Vagina (tissue), 2 donors: ENCODE measurements around the gene ZNF135. TPM values are rescaled to one million over a fixed set of nuclear protein-coding genes. Genes with fewer than 3 reads are reported as not detected.

Source experiments
- DNase-seq, 2 donors: peaks; one replicate each; pipeline ENCODE4 v3.0.0-alpha.2; 2017; ENCODE audit errors: extremely low spot score in 2 of 2
- H3K27ac ChIP-seq: fragments of 200-600 bp; sonication (generic); one replicate; pipeline ENCODE4 v1.5.1; 2019
- H3K27me3 ChIP-seq: fragments of 200-600 bp; sonication (generic); one replicate; pipeline ENCODE4 v1.5.1; 2019
- H3K36me3 ChIP-seq, 2 donors: fragments of 200-600 bp; sonication (generic); one replicate each; pipeline ENCODE4 v1.5.1; 2017 to 2019
- H3K4me1 ChIP-seq: fragments of 200-600 bp; sonication (generic); one replicate; pipeline ENCODE4 v1.5.1; 2019
- H3K4me3 ChIP-seq, 2 donors: fragments of 200-600 bp; sonication (generic); 1 replicate in 1 of 2; 2 replicates in 1 of 2; pipeline ENCODE4 v1.5.1; 2016 to 2019
- H3K9me3 ChIP-seq: fragments of 200-600 bp; sonication (generic); one replicate; pipeline ENCODE4 v1.5.1; 2019
- POLR2A ChIP-seq, 2 donors: fragments of 450-650 bp; IDR thresholded peaks; one replicate each; pipeline ENCODE4 v1.6.1; 2017; ENCODE audit warnings: antibody characterized with exemption in 2 of 2, mild to moderate bottlenecking in 2 of 2, moderate library complexity in 2 of 2
- POLR2AphosphoS5 ChIP-seq, 2 donors: sonication (generic); formaldehyde crosslinking; IDR thresholded peaks; one replicate each; pipeline ENCODE4 v1.9.0; 2017; ENCODE audit warnings: antibody characterized with exemption in 2 of 2, mild to moderate bottlenecking in 2 of 2, low read depth in 1 of 2; ENCODE audit not compliant: insufficient read depth in 1 of 2
- intact Hi-C: fragments of 100-400 bp; cut with DNase I; formaldehyde crosslinking; loops from one replicate; pipeline ENCODE4 v1.15.1; 2023
- total RNA-seq: library from RNA; depleted of rRNA; stranded (reverse); fragments of >200 nt; gene quantifications from one replicate; pipeline ENCODE4 v1.2.3, GENCODE V29; 2016
- TF ChIP-seq, protein P1 (sequence below), 3 experiments: fragments of 450-650 bp in 2 of 3; fragments of 200-600 bp in 1 of 3; sonication (generic) in 1 of 3; IDR thresholded peaks; one replicate each; pipeline ENCODE4 v1.5.1; 2017 to 2019; ENCODE audit warnings: antibody characterized with exemption in 3 of 3, mild to moderate bottlenecking in 2 of 3, moderate library complexity in 2 of 3

Gene ZNF135
- total RNA-seq, 1 donor from 2014 or later, result 5.4 TPM

DNA sequence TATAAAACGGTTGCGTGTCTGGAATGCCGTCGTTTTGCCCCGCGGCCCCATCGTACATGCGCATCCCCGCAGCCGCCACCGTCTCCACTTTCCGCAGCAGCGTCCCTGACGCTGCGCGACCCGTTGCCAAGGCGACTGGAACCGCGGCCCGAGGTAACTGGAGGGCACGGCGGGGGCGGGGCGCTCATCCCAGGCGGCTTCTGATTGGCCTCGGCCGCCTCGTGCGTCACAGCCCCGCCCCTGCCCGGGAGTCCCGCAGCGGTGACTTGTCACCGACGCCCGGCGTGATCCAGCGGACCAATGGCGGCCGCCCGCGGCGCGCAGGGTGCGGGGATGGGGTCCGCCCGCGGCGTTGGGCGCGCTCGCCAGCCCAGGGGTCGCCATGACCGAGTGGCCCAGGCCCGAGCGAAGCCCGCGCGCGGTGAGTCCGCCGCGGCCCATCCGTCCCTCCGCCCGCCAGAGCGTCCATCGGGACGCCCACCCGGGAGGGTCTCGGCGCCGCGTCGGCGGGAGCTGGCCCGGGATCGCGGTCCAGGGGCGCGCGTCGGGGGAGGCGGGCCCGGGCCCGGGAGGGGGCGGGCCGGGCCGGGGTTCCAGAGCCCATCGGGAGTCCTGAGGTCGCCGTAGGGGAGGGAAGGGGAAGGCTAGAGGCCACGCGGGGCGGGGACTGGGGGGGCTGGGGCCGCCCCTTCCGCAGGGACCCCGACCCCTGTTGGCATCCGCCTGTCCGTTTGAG, 25.2 kb upstream of the ZNF135 start, which contains the start of gene ZSCAN1:
Gene ZSCAN1, plus strand, starts transcription at position 285 of the 736 bp plus-strand sequence. CDS start 3,812 bp downstream, outside the sequence.
- Histone ChIP-seq H3K9me3 (no peaks in the 10 kb centered on the region), H3K36me3 (no peaks in the 10 kb centered on the region), H3K27me3 (no peaks in the 10 kb centered on the region), H3K4me1 (no peaks in the 10 kb centered on the region), H3K27ac (no peak within 1 kb of the TSS), H3K4me3 (peak within 1 kb of the TSS; percentile 46 to 51)
- intact Hi-C loops, result no loop called here
- no peak for DNase-seq
- TF ChIP-seq, protein P1, sequence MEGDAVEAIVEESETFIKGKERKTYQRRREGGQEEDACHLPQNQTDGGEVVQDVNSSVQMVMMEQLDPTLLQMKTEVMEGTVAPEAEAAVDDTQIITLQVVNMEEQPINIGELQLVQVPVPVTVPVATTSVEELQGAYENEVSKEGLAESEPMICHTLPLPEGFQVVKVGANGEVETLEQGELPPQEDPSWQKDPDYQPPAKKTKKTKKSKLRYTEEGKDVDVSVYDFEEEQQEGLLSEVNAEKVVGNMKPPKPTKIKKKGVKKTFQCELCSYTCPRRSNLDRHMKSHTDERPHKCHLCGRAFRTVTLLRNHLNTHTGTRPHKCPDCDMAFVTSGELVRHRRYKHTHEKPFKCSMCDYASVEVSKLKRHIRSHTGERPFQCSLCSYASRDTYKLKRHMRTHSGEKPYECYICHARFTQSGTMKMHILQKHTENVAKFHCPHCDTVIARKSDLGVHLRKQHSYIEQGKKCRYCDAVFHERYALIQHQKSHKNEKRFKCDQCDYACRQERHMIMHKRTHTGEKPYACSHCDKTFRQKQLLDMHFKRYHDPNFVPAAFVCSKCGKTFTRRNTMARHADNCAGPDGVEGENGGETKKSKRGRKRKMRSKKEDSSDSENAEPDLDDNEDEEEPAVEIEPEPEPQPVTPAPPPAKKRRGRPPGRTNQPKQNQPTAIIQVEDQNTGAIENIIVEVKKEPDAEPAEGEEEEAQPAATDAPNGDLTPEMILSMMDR (IDR thresholded peaks at IDR 0.05), result no peak
- no peak for TF ChIP-seq POLR2A (IDR thresholded peaks at IDR 0.05)
- no peak for TF ChIP-seq POLR2AphosphoS5 (IDR thresholded peaks at IDR 0.05; ENCODE audit: insufficient read depth in 1 of 2, low read depth in 1 of 2)

- intact Hi-C loops, result no loop called here
- TF ChIP-seq POLR2AphosphoS5 (IDR thresholded peaks at IDR 0.05; ENCODE audit: insufficient read depth in 1 of 2, low read depth in 1 of 2) (no peak), POLR2A (IDR thresholded peaks at IDR 0.05) (no peak)
- TF ChIP-seq, protein P1 (IDR thresholded peaks at IDR 0.05), result no peak
- Histone ChIP-seq H3K36me3 (no peaks in the 10 kb centered on the region), H3K27ac (no peak overlapping the region), H3K27me3 (no peaks in the 10 kb centered on the region), H3K4me3 (peak overlapping the region; percentile 46 to 51), H3K4me1 (no peaks in the 10 kb centered on the region), H3K9me3 (no peaks in the 10 kb centered on the region)
- DNase-seq, result no peak
Measured at GRCh38 chr19:58034477-58034793, 24.6 kb upstream of the ZNF135 start.

DNA sequence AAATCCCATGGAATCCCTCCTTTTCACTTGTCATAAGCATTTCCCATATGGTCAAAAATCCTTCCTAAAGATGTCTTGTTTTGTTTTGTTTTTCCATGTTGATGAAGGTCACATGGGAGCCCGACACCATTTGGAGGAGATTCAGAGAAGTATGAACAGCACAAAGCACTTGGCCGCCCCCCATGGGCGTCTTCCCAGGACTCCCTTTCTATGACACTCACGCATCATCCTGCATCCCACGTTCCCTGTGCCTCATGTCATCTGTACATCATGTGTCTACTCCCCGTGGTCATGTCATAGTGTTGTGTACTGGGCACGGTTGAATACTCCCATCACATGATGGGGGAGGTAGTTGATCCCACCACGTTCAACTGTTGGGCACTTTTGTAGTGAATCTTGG, 23.2 kb upstream of the ZNF135 start:
- H3K9me3 ChIP-seq, result no peaks in the 10 kb centered on the region
- intact Hi-C loops, result no loop called here
- H3K36me3 ChIP-seq, result no peaks in the 10 kb centered on the region
- DNase-seq, result no peak
- no peaks in the 10 kb centered on the region for H3K4me1 ChIP-seq
- no peak overlapping the region for H3K4me3 ChIP-seq
- TF ChIP-seq, protein P1 (IDR thresholded peaks at IDR 0.05), result no peak
- TF ChIP-seq POLR2A (IDR thresholded peaks at IDR 0.05) (no peak), POLR2AphosphoS5 (IDR thresholded peaks at IDR 0.05; ENCODE audit: insufficient read depth in 1 of 2, low read depth in 1 of 2) (no peak)
- H3K27me3 ChIP-seq, result no peaks in the 10 kb centered on the region
- H3K27ac ChIP-seq, result no peak overlapping the region

DNA sequence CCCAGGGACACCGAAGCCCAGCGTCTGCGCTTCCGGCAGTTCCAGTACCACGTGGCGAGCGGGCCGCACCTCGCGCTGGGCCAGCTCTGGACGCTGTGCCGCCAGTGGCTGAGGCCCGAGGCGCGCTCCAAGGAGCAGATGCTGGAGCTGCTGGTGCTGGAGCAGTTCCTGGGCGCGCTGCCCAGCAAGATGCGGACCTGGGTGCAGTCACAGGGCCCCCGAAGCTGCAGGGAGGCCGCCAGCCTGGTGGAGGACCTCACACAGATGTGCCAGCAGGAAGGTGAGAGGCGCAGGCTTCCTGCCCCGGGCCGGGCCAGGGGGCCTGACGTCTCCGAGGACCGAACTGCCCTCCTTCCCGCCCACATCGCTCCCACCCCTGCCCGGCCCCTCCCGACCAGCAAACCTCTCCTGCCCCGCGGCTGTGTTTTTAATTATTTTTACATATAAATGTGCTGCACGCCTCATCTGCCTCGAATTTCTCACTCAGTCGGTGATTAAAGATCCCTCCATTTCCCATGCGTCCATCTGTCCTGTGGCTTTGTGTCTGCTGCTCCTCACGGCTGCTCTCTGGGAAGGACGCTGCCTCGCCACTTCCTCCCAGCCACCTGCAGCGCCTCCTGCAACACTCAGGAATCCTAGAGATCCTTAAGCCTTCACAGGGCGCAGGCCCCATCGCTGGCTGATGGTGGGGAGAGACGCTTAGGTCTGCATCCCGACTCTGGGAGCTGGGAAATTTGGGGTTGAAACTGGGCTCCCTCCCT, 21.0 kb upstream of the ZNF135 start:
- H3K36me3 ChIP-seq, result no peaks in the 10 kb centered on the region
- H3K9me3 ChIP-seq, result peaks cover 6% of the 10 kb centered on the region
- no peak overlapping the region for H3K4me3 ChIP-seq
- H3K27me3 ChIP-seq, result no peaks in the 10 kb centered on the region
- no peak for DNase-seq
- no peaks in the 10 kb centered on the region for H3K4me1 ChIP-seq
- H3K27ac ChIP-seq, result no peak overlapping the region
- intact Hi-C loops, result no loop called here
- TF ChIP-seq, protein P1 (IDR thresholded peaks at IDR 0.05), result no peak
- TF ChIP-seq POLR2A (IDR thresholded peaks at IDR 0.05) (no peak), POLR2AphosphoS5 (IDR thresholded peaks at IDR 0.05; ENCODE audit: insufficient read depth in 1 of 2, low read depth in 1 of 2) (no peak)
